Activated naive CD4-positive, alpha-beta T cell treated with anti-CD3 and anti-CD28 coated beads for 36 hours (primary cell): ENCODE measurements around the gene TMEM221. TPM values are rescaled to one million over a fixed set of nuclear protein-coding genes. Genes with fewer than 3 reads are reported as not detected.

Source experiments
- CTCF ChIA-PET: fragments of 350-600 bp; sonication (Branson Sonifier 250); formaldehyde crosslinking; loops from one replicate; lab custom pipeline; 2021; ENCODE audit warnings: antibody characterized with exemption; lab: Charles Lee
- DNase-seq: peaks from one replicate; pipeline ENCODE4 v3.0.0-alpha.2; 2020
- H3K27ac Mint-ChIP-seq: one replicate; pipeline ENCODE4 v1.8.0; 2021; ENCODE audit warnings: mild to moderate bottlenecking, mixed read lengths
- H3K27me3 Mint-ChIP-seq: one replicate; pipeline ENCODE4 v1.8.0; 2021; ENCODE audit warnings: low read depth, mixed read lengths
- H3K36me3 Mint-ChIP-seq: one replicate; pipeline ENCODE4 v1.8.0; 2021; ENCODE audit warnings: low read depth, mixed read lengths
- H3K4me1 Mint-ChIP-seq: one replicate; pipeline ENCODE4 v1.8.0; 2021; ENCODE audit warnings: low read depth, mixed read lengths
- H3K4me3 Mint-ChIP-seq: one replicate; pipeline ENCODE4 v1.8.0; 2021; ENCODE audit warnings: mild to moderate bottlenecking, moderate library complexity, mixed read lengths
- H3K9me3 Mint-ChIP-seq: one replicate; pipeline ENCODE4 v1.8.0; 2021; ENCODE audit warnings: mixed read lengths
- intact Hi-C: fragments of 100-400 bp; cut with micrococcal nuclease; formaldehyde crosslinking; loops from one replicate; pipeline ENCODE4 v1.15.1; 2023
- total RNA-seq, 2 experiments: library from RNA; stranded (reverse); gene quantifications; one replicate each; pipeline ENCODE4 v1.2.3, GENCODE V29; 2021

TMEM221 gene
- total RNA-seq = not detected

GRCh38 chr19:17448131-17448967 lies at the start of gene TMEM221:
Gene TMEM221, minus strand, starts transcription at chr19:17448668. Its CDS starts 206 bp downstream, at chr19:17448462.
- Mint-ChIP-seq H3K9me3 (peaks cover 3% of the 10 kb centered on the region), H3K4me3 (peak within 1 kb of the TSS; percentile 27), H3K27ac (no peak within 1 kb of the TSS), H3K4me1 (peaks cover 14% of the 10 kb centered on the region), H3K27me3 (peaks cover 12% of the 10 kb centered on the region), H3K36me3 (no peaks in the 10 kb centered on the region)
- intact Hi-C loops = loop anchor here (1.0 to 2.0 kb wide), 2 partner anchors 24 to 53 kb away; no protein-coding TSS in a partner anchor
- peak; percentile 80 for DNase-seq
- CTCF ChIA-PET = interaction anchor here (0.5 to 1.3 kb wide), 7 partner anchors 11 to 700 kb away, joined by 3 to 4 read pairs (median 4); no protein-coding TSS in a partner anchor

- no peaks in the 10 kb centered on the region for H3K27me3 Mint-ChIP-seq
- H3K4me3 Mint-ChIP-seq = no peak overlapping the region
- CTCF ChIA-PET = interaction anchor here (1.0 to 2.4 kb wide), 11 partner anchors 9 to 111 kb away, joined by 3 to 21 read pairs (median 8); partner anchors contain the start of gene PGLS
- intact Hi-C loops = loop anchor here (5.0 kb wide), 1 partner anchor 60 kb away; the partner anchor contains the start of gene COLGALT1
- H3K4me1 Mint-ChIP-seq = peaks cover 15% of the 10 kb centered on the region
- H3K27ac Mint-ChIP-seq = no peak overlapping the region
- no peaks in the 10 kb centered on the region for H3K36me3 Mint-ChIP-seq
- H3K9me3 Mint-ChIP-seq = no peaks in the 10 kb centered on the region
- no peak for DNase-seq
Measured at GRCh38 chr19:17497149-17497798, 48.8 kb upstream of the TMEM221 start.

GRCh38 chr19:17496337-17496997 lies 48.0 kb upstream of the TMEM221 start:
- CTCF ChIA-PET = interaction anchor here (0.6 to 2.4 kb wide), 41 partner anchors 8 to 375 kb away, joined by 3 to 21 read pairs (median 4); partner anchors contain the start of genes BST2, PGLS, SLC5A5 and TMEM221
- no peaks in the 10 kb centered on the region for H3K27me3 Mint-ChIP-seq
- no peak overlapping the region for H3K4me3 Mint-ChIP-seq
- no peaks in the 10 kb centered on the region for H3K36me3 Mint-ChIP-seq
- H3K4me1 Mint-ChIP-seq = peaks cover 15% of the 10 kb centered on the region
- DNase-seq = peak; percentile 89
- no peaks in the 10 kb centered on the region for H3K9me3 Mint-ChIP-seq
- H3K27ac Mint-ChIP-seq = no peak overlapping the region
- intact Hi-C loops = loop anchor here (1.0 to 5.0 kb wide), 2 partner anchors 61 to 78 kb away; partner anchors contain the start of gene COLGALT1

- Mint-ChIP-seq H3K9me3 (no peaks in the 10 kb centered on the region), H3K4me1 (peaks cover 16% of the 10 kb centered on the region), H3K27ac (no peak overlapping the region), H3K27me3 (no peaks in the 10 kb centered on the region), H3K4me3 (no peak overlapping the region), H3K36me3 (no peaks in the 10 kb centered on the region)
- no peak for DNase-seq
- CTCF ChIA-PET = interaction anchor here (0.6 to 2.4 kb wide), 39 partner anchors 9 to 376 kb away, joined by 3 to 21 read pairs (median 4); partner anchors contain the start of genes BST2, PGLS, SLC5A5 and TMEM221
- intact Hi-C loops = loop anchor here (1.0 to 5.0 kb wide), 2 partner anchors 62 to 79 kb away; partner anchors contain the start of gene COLGALT1
Measured at GRCh38 chr19:17495639-17496296, 47.3 kb upstream of the TMEM221 start.

GRCh38 chr19:17491287-17491686 lies 42.8 kb upstream of the TMEM221 start:
- no peaks in the 10 kb centered on the region for H3K9me3 Mint-ChIP-seq
- no peak for DNase-seq
- H3K4me1 Mint-ChIP-seq = peaks cover 32% of the 10 kb centered on the region
- H3K27me3 Mint-ChIP-seq = no peaks in the 10 kb centered on the region
- no peak overlapping the region for H3K4me3 Mint-ChIP-seq
- CTCF ChIA-PET = interaction anchor here (1.4 kb wide), 1 partner anchor 26 kb away, joined by 4 read pairs; no protein-coding TSS in a partner anchor
- H3K36me3 Mint-ChIP-seq = no peaks in the 10 kb centered on the region
- intact Hi-C loops = no loop called here
- H3K27ac Mint-ChIP-seq = no peak overlapping the region

- intact Hi-C loops = no loop called here
- no peak overlapping the region for H3K4me3 Mint-ChIP-seq
- H3K36me3 Mint-ChIP-seq = no peaks in the 10 kb centered on the region
- H3K27me3 Mint-ChIP-seq = no peaks in the 10 kb centered on the region
- H3K9me3 Mint-ChIP-seq = no peaks in the 10 kb centered on the region
- no peak overlapping the region for H3K27ac Mint-ChIP-seq
- peaks cover 28% of the 10 kb centered on the region for H3K4me1 Mint-ChIP-seq
- CTCF ChIA-PET = interaction anchor here (1.4 kb wide), 1 partner anchor 25 kb away, joined by 4 read pairs; no protein-coding TSS in a partner anchor
- peak; percentile 51 for DNase-seq
Measured at GRCh38 chr19:17490411-17490810, 41.9 kb upstream of the TMEM221 start.

GRCh38 chr19:17489392-17490030 lies 41.0 kb upstream of the TMEM221 start:
- H3K9me3 Mint-ChIP-seq = no peaks in the 10 kb centered on the region
- H3K27me3 Mint-ChIP-seq = no peaks in the 10 kb centered on the region
- no peaks in the 10 kb centered on the region for H3K36me3 Mint-ChIP-seq
- H3K27ac Mint-ChIP-seq = no peak overlapping the region
- CTCF ChIA-PET = no interaction called here
- intact Hi-C loops = no loop called here
- DNase-seq = no peak
- H3K4me1 Mint-ChIP-seq = peaks cover 28% of the 10 kb centered on the region
- no peak overlapping the region for H3K4me3 Mint-ChIP-seq

- CTCF ChIA-PET = interaction anchor here (0.7 to 1.5 kb wide), 3 partner anchors 8 to 85 kb away, joined by 3 to 5 read pairs (median 3); no protein-coding TSS in a partner anchor
- Mint-ChIP-seq H3K9me3 (no peaks in the 10 kb centered on the region), H3K27ac (no peak overlapping the region)
Measured at GRCh38 chr19:17488593-17489391, 40.3 kb upstream of the TMEM221 start.

GRCh38 chr19:17487284-17488121 lies 39.0 kb upstream of the TMEM221 start:
- no peak overlapping the region for H3K4me3 Mint-ChIP-seq
- peaks cover 28% of the 10 kb centered on the region for H3K4me1 Mint-ChIP-seq
- no peaks in the 10 kb centered on the region for H3K27me3 Mint-ChIP-seq
- intact Hi-C loops = no loop called here
- no peak overlapping the region for H3K27ac Mint-ChIP-seq
- DNase-seq = no peak
- CTCF ChIA-PET = interaction anchor here (0.5 to 1.5 kb wide), 6 partner anchors 9 to 86 kb away, joined by 3 to 5 read pairs (median 3); no protein-coding TSS in a partner anchor
- H3K9me3 Mint-ChIP-seq = no peaks in the 10 kb centered on the region
- no peaks in the 10 kb centered on the region for H3K36me3 Mint-ChIP-seq

More at GRCh38 chr19:17488593-17489391, 40.3 kb upstream of the TMEM221 start:
- peaks cover 28% of the 10 kb centered on the region for H3K4me1 Mint-ChIP-seq
- peak overlapping the region; percentile 71 for H3K4me3 Mint-ChIP-seq
- intact Hi-C loops = no loop called here
- H3K27me3 Mint-ChIP-seq = no peaks in the 10 kb centered on the region
- DNase-seq = peak; percentile 89
- H3K36me3 Mint-ChIP-seq = no peaks in the 10 kb centered on the region
